Measurements from ENCODE around the gene TBCD. TPM values are rescaled to one million over a fixed set of nuclear protein-coding genes. Genes with fewer than 3 reads are reported as not detected.

Gene TBCD
- total RNA-seq, 6 experiments from 2014 or later = 47.3 to 67.6 (median 62.5) TPM

- Mint-ChIP-seq H3K9me3 (no peaks in the 10 kb centered on the region), H3K4me3 (no peak overlapping the region), H3K36me3 (ENCODE audit: low read depth) (peaks cover 16% of the 10 kb centered on the region), H3K27ac (no peak overlapping the region), H3K4me1 (ENCODE audit: low read depth) (no peaks in the 10 kb centered on the region), H3K27me3 (ENCODE audit: insufficient read depth) (peaks cover 3% of the 10 kb centered on the region; the same call in 1 of the 2 replicates)
- no peak for TF ChIP-seq CTCF (IDR thresholded peaks at IDR 0.05)
- DNase-seq = no peak
Measured at GRCh38 chr17:82812058-82812457, 60.2 kb downstream of the TBCD start.

DNA sequence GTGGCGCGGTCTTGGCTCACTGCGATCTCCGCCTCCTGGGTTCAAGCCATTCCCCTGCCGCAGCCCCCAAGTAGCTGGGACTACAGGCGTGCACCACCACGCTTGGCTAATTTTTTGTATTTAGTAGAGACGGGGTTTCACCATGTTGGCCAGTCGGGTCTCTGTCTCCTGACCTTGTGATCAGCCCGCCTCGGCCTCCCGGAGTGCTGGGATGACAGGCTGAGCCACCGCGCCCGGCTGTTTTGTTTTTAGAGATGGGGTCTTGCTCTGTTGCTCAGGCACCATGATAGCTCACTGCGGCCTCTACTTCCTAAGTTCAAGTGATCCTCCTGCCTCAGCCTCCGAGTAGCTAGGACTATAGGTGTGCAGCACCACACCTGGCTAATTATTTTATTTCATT lies 60.7 kb downstream of the TBCD start:
- Mint-ChIP-seq H3K9me3 (no peaks in the 10 kb centered on the region), H3K4me3 (no peak overlapping the region), H3K4me1 (ENCODE audit: low read depth) (peaks cover 2% of the 10 kb centered on the region), H3K27ac (no peak overlapping the region), H3K36me3 (ENCODE audit: low read depth) (peaks cover 17% of the 10 kb centered on the region), H3K27me3 (ENCODE audit: insufficient read depth) (peaks cover 4% of the 10 kb centered on the region; the same call in 1 of the 2 replicates)
- no peak for TF ChIP-seq CTCF (IDR thresholded peaks at IDR 0.05)
- no peak for DNase-seq

DNA sequence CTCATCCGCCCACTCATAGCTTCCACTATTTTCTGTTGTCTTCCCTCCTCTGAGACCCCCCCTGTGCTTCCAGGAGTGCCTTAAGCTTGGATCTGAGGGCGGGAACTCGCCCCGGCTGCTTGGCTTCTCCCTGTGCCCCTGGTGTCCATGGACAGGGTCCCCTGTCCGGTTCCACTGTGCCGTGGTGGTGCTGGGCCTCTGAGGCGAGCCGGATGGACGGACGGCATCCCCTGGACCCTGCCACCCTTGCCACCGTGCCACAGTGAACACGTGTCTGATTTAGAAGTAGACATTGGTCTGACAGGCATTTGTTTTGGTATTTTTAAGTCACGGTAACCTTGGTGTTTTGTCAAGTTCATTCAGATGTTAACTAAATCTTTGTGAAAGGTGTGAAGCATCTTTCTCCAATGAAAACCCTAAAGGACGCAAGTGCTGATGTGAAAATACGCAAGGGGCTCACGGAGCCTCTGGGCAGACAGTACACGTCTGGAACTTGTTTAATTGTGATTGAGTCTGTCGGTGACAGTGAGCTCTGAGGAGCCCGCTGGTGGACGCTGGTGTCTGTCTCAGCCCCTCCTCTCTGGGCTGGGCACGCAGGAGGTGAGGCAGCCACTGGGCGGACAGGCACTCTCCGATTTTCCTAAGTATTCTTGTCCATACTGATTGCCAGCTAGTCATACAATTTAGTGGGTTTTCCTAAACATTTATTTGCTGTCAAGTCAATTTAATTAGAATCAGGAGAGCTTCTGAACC lies 61.6 kb downstream of the TBCD start:
- Mint-ChIP-seq H3K9me3 (no peaks in the 10 kb centered on the region), H3K27ac (no peak overlapping the region), H3K36me3 (ENCODE audit: low read depth) (peaks cover 25% of the 10 kb centered on the region), H3K4me1 (ENCODE audit: low read depth) (peaks cover 6% of the 10 kb centered on the region), H3K27me3 (ENCODE audit: insufficient read depth) (peaks cover 4% of the 10 kb centered on the region; the same call in 1 of the 2 replicates), H3K4me3 (no peak overlapping the region)
- no peak for DNase-seq
- TF ChIP-seq CTCF (IDR thresholded peaks at IDR 0.05) = no peak

- H3K9me3 Mint-ChIP-seq = no peaks in the 10 kb centered on the region
- peaks cover 37% of the 10 kb centered on the region for H3K36me3 Mint-ChIP-seq (ENCODE audit: low read depth)
- no peak for DNase-seq
- TF ChIP-seq CTCF (IDR thresholded peaks at IDR 0.05) = no peak
- no peak overlapping the region for H3K4me3 Mint-ChIP-seq
- peaks cover 6% of the 10 kb centered on the region for H3K4me1 Mint-ChIP-seq (ENCODE audit: low read depth)
- peaks cover 3% of the 10 kb centered on the region; the same call in 1 of the 2 replicates for H3K27me3 Mint-ChIP-seq (ENCODE audit: insufficient read depth)
- no peak overlapping the region for H3K27ac Mint-ChIP-seq
Measured at GRCh38 chr17:82814834-82815233, 63.0 kb downstream of the TBCD start.

DNA sequence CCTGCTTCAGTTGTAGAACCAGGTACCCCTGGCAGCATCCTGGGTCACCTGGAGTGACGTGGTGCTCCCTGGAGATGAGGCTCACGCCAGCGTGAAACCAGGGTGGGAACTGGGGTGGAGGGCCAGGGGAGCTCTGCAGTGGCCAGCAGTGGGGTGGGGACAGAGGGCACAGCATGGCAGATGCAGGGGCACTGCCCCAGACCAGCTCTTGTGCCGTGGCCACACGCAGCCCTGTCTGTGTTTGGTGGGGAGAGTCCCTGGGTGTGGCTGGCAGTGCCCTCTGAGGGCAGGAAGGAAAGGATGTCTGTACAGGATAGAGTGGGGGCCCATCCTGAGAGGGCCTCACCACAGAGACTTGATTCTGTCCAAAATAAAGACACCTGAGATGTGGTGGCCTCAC lies 63.5 kb downstream of the TBCD start:
- Mint-ChIP-seq H3K36me3 (ENCODE audit: low read depth) (peaks cover 42% of the 10 kb centered on the region), H3K4me1 (ENCODE audit: low read depth) (peaks cover 6% of the 10 kb centered on the region), H3K9me3 (peaks cover 3% of the 10 kb centered on the region), H3K4me3 (no peak overlapping the region), H3K27ac (no peak overlapping the region), H3K27me3 (ENCODE audit: insufficient read depth) (peaks cover 3% of the 10 kb centered on the region; the same call in 1 of the 2 replicates)
- TF ChIP-seq CTCF (IDR thresholded peaks at IDR 0.05) = no peak
- no peak for DNase-seq

All from HFFc6 (cell line).